HUES6 (cell line): ENCODE measurements around the gene B4GALNT3.

Source experiments
- H3K27ac ChIP-seq: 2 replicates; pipeline ENCODE4 v1.7.0; 2013; ENCODE audit warnings: low read depth, mild to moderate bottlenecking, low read length, inconsistent platforms
- H3K27me3 ChIP-seq: 2 replicates; pipeline ENCODE4 v1.6.1; 2013; ENCODE audit warnings: low read length; ENCODE audit not compliant: control insufficient read depth, insufficient read depth
- H3K36me3 ChIP-seq: 2 replicates; pipeline ENCODE4 v1.6.1; 2013; ENCODE audit warnings: low read length; ENCODE audit not compliant: control insufficient read depth, insufficient read depth
- H3K4me1 ChIP-seq: 2 replicates; pipeline ENCODE4 v1.6.1; 2013; ENCODE audit warnings: low read length; ENCODE audit not compliant: control insufficient read depth, insufficient read depth
- H3K4me3 ChIP-seq: 2 replicates; pipeline ENCODE4 v1.5.1; 2013; ENCODE audit warnings: low read depth, low read length
- H3K9ac ChIP-seq: one replicate; pipeline ENCODE4 v1.6.1; 2013; ENCODE audit warnings: mild to moderate bottlenecking, low read length
- H3K9me3 ChIP-seq: 2 replicates; pipeline ENCODE4 v1.6.1; 2013; ENCODE audit warnings: low read depth, low read length; ENCODE audit not compliant: control insufficient read depth, insufficient read depth

Gene B4GALNT3

DNA sequence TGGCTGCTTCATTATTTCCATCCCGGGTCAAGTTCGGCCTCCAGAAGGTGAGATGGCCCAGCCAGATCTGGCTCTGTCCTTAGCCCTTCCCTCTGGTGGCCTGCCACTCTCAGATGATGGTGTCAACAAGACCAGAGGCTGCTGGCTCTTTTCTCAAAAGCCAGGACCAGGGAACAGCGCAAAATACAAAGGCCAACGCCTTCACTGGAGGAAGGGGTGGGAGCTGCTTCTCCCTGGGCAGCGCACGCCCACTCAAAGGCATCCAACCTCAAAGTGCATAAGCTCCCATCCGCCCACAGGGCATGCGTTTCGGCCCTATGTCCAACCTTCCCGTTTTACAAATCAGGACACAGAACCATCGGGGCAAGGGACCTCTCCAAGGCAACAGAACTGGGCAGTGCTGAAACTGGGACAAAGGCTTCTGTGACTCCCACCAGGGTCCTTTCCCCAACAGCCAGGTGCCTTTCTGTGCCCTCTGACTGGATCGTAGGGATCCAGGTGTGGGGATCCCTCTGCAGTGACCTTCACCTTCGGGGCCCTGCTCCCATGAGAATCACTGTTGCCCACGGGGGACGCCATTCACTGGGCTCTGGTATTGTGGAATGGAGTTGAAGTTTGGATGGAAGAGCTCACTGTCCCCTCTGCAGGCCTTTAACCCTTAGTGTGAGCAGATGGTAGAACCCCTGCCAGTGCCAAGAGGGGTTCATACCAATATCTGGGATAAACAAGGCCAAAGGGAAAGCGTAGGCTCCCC lies 126.8 kb downstream of the B4GALNT3 start:
- no peaks in the 10 kb centered on the region for H3K27me3 ChIP-seq
- H3K27ac ChIP-seq: no peak overlapping the region
- peaks cover 6% of the 10 kb centered on the region; the same call in 1 of the 2 replicates for H3K9me3 ChIP-seq
- no peaks in the 10 kb centered on the region for H3K36me3 ChIP-seq
- no peak overlapping the region for H3K9ac ChIP-seq
- H3K4me1 ChIP-seq: peaks cover under 1% of the 10 kb centered on the region; the same call in 1 of the 2 replicates
- H3K4me3 ChIP-seq: no peak overlapping the region

DNA sequence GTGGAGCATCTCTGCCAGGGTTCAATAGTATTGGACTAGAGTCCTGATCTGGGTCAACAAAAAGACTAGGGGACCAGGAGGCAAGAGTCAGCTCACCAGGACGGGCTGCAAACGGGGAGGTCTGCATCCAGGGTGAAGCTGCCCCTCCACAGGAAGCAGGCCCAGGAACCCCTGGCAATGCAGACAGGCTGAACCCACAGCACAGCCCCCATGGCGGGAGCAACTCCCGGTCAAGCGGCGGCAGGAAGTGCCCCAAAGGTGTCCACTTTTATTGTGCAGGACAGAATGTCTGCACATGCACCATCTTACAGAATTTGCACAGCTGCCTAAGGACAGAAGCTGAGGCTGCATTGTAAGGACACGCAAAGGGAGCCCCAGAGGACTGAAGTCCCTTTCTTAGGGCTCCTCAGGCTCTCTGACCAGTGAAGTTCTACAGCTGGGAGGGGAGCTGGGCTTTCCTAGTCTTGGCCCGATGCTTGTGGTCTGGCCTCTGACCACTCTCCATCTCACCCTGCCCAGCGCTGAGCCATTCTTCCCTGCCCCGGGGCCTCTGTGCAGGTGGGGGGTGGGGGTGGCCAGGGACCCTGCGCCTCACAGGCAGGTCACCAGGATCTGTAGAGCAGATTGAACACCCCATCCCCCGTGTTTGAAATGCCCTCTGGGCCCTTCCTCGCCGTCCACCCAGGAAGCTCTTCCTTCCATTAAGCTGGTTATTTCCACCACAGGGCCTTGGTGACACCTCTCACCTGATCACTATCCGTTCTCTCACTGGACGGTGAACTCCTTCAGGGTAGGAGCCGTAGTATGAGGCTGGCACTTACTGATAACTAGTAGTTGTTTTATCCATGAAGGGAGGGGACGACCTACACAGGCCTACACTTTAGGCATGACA lies 127.6 kb downstream of the B4GALNT3 start:
- Histone ChIP-seq H3K9me3 (peaks cover 6% of the 10 kb centered on the region; the same call in 1 of the 2 replicates), H3K36me3 (no peaks in the 10 kb centered on the region), H3K4me1 (peaks cover 6% of the 10 kb centered on the region; the same call in 1 of the 2 replicates), H3K27me3 (no peaks in the 10 kb centered on the region), H3K9ac (no peak overlapping the region), H3K4me3 (no peak overlapping the region), H3K27ac (no peak overlapping the region)

DNA sequence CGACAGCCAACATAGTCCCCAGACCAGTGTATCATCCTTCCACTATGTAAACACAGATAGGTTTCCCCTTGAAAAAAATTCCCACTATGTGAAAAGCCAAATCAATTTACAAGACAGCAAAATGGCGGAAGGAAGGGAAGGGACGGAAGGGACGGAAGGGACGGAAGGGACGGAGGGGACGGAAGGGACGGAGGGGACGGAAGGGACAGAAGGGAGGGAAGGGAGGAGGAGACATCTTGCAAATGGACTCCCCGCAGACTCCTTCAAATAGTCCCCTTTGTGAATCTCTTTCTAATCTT lies 128.2 kb downstream of the B4GALNT3 start:
- H3K9me3 ChIP-seq: peaks cover 6% of the 10 kb centered on the region; the same call in 1 of the 2 replicates
- H3K4me1 ChIP-seq: peaks cover 6% of the 10 kb centered on the region; the same call in 1 of the 2 replicates
- no peak overlapping the region for H3K4me3 ChIP-seq
- H3K36me3 ChIP-seq: no peaks in the 10 kb centered on the region
- no peaks in the 10 kb centered on the region for H3K27me3 ChIP-seq
- no peak overlapping the region for H3K27ac ChIP-seq
- no peak overlapping the region for H3K9ac ChIP-seq

DNA sequence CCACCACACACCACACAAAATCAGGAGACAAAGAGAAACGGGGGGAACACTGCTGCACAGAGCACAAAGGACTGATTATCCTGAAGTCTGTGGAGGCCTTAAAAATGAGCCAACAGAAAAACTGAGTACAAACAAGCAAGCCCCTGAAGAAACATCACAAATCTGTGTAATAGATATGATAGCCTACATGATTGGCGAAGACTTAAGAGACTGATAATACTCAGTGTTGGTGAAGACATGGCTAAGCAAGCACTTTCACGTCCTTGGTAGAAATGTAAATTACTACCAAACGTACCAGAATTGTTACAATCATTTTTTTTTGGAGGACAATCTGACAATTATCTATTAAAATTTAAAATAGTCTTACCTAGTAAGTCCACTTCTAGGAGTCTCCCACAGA lies 128.9 kb downstream of the B4GALNT3 start:
- no peak overlapping the region for H3K27ac ChIP-seq

DNA sequence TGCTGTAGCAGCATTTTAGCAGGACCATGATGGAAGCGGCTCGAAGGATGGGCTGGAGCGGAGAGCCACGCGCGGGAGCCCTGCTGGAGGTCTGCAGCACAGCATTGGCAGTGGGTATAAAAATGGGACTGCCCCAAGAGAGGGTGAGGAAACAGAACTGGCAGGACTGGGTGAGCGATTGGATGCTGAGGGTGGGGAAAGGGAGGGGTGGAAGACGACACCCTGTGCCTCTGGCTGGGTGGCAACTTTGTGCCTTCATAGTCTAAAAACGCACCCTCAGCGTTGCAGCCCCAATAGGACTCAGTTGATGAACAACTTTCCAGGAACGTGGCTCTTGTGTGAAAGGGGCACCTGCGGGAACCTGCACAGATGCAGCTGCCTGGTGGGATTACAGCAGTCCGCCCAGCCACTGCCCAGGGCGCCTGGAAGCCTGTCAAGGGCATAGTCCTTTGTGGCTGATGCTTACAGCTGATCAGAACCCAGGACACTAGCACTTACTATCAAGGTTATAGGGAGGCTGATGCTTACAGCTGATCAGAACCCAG lies 130.5 kb downstream of the B4GALNT3 start:
- no peaks in the 10 kb centered on the region for H3K27me3 ChIP-seq
- H3K4me3 ChIP-seq: no peak overlapping the region
- H3K36me3 ChIP-seq: no peaks in the 10 kb centered on the region
- H3K4me1 ChIP-seq: peaks cover 6% of the 10 kb centered on the region; the same call in 1 of the 2 replicates
- H3K9ac ChIP-seq: no peak overlapping the region
- H3K27ac ChIP-seq: no peak overlapping the region
- H3K9me3 ChIP-seq: peaks cover 6% of the 10 kb centered on the region; the same call in 1 of the 2 replicates

More for the DNA sequence above, 128.9 kb downstream of the B4GALNT3 start:
- Histone ChIP-seq H3K4me3 (no peak overlapping the region), H3K27me3 (no peaks in the 10 kb centered on the region), H3K9ac (no peak overlapping the region), H3K36me3 (no peaks in the 10 kb centered on the region), H3K4me1 (peaks cover 6% of the 10 kb centered on the region; the same call in 1 of the 2 replicates), H3K9me3 (peaks cover 6% of the 10 kb centered on the region; the same call in 1 of the 2 replicates)

DNA sequence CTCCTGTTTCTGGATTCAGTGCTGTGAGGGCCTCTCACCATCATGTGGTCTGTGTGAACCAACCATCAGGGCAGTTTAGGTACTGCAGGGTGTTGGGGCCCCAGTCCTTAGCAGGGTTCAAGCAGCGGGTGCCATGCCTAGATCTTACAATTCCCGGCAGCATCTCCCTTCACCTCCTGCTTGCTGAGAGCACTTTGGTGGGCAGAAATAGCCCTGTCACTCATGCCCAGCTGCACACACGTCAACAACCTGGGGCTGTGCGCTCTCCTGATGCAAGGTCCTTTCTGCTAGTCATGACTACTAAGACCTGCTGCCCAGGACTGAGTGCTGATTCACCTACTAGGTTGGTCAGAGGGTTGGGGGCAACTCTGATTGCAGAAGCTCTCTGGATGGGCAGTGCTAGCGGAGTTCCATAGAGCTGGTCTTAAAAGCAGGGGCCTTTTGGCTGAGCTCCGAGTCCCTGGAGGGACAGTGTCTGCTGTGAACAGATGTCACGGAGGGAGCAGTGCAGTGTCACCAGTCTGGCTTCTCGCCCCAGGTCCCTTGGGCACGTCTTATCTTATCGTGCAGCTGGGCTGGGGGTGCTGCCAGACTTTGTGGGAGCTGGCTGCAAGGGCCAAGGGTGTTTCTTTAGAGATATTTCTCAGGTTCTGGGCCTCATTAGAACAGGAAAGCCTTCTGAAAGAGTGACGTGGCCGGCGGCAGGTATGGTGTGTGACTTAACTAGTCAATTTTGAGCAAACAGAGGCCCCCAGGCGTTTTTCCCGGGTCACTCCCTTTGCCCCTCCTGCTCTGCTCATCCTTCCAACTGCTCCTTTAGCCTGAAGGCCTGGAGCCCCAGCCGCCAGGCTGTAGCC lies 131.7 kb downstream of the B4GALNT3 start:
- H3K4me1 ChIP-seq: peaks cover 6% of the 10 kb centered on the region; the same call in 1 of the 2 replicates
- H3K27ac ChIP-seq: no peak overlapping the region
- H3K27me3 ChIP-seq: no peaks in the 10 kb centered on the region
- peaks cover 6% of the 10 kb centered on the region; the same call in 1 of the 2 replicates for H3K9me3 ChIP-seq
- no peak overlapping the region for H3K9ac ChIP-seq
- H3K36me3 ChIP-seq: no peaks in the 10 kb centered on the region
- H3K4me3 ChIP-seq: no peak overlapping the region

DNA sequence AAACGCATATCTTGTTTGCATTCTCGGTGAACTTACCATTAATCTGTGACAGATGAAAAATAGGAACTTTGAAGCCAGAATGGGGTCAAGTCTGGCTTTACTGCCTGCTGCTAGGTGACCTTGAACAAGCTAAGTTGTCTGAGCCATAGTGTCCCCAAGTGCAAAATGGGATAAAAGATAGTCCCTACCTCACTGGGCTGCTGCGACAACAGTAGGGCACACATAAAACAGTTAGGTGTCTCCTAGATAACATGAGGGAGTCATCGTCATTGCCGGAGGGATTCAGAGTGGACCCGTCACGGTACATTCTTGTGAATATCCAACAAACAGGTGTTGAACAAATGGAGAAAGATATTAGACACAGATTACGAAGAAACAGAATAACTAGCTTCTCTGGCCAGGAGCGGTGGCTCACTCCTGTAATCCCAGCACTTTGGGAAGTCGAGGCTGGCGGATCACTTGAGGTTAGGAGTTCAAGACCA lies 132.3 kb downstream of the B4GALNT3 start:
- Histone ChIP-seq H3K9me3 (peaks cover 6% of the 10 kb centered on the region; the same call in 1 of the 2 replicates), H3K36me3 (no peaks in the 10 kb centered on the region), H3K4me3 (no peak overlapping the region), H3K9ac (no peak overlapping the region), H3K27me3 (no peaks in the 10 kb centered on the region), H3K4me1 (peaks cover 6% of the 10 kb centered on the region; the same call in 1 of the 2 replicates), H3K27ac (no peak overlapping the region)

DNA sequence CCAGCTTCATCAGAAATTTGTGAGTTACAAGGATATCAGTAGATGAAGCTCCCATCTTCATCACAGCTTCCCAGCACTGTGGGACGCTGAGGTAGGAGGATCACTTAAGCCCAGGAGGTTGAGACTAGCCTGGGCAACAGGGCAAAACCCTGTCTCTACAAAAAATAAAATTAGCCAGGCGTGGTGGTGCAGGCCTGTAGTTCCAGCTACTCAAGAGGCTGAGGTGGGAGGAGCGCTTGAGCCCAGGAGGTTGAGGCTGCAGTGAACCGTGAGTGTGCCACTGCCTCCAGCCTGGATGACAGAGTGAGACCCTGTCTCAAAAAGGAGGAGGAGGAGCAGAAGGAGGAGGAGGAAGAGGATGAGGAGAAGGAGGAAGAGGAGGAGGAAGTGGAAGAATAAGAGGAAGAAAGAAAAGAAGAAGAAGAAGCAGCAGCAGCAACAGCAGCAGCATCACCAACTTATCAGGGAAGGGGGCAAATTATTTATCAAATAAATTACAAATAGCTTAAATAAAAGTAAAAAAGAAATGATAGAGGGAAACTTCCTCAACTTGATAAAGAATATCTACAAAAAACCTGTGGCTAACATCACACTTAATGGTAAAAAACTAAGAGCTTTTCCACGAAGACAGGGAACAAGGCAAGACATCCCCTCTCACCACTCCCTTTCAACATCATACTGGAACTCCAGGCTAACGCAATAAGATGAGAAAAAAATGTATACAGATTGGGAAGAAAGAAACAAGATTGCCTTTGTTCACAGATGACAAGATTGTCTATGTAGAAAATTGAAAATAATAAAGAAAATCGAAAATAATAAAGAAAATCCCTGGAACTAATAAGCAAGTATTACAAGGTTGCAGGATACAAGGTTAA lies 133.9 kb downstream of the B4GALNT3 start:
- Histone ChIP-seq H3K27ac (no peak overlapping the region), H3K27me3 (no peaks in the 10 kb centered on the region), H3K4me3 (no peak overlapping the region), H3K36me3 (no peaks in the 10 kb centered on the region), H3K4me1 (peaks cover 13% of the 10 kb centered on the region), H3K9ac (no peak overlapping the region), H3K9me3 (peaks cover 3% of the 10 kb centered on the region; the same call in 1 of the 2 replicates)

DNA sequence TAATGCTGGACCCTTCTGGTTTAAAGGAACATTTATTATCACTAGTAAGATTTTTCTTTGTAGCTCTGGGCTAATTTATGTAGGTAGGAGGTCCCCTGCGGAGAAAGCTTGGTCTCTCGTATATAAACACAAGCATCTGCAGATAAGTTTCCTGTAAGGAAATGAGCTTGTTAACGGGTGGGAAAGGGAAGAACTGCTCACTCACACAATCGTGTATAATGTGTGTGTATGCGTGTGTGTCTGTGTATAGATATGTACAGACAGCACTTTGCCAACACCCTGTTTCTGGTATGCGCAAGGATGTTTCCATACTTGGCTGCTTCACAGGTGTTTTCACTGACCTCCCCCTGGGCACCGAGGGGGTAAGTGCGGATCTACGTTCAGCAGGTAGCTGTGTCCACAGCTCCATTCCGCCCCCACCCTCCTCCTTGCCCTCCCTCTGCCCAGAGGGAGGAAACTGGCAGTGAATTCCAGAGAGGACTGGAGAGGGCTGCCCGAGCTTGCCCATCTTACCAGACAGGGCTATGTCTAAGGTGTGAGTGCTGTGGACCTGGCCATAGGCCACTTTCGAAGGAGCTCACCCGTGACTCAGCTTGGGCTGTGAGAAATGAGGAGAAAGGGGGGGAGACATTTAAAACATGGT lies 138.3 kb downstream of the B4GALNT3 start:
- no peaks in the 10 kb centered on the region for H3K9me3 ChIP-seq
- no peak overlapping the region for H3K9ac ChIP-seq
- H3K27ac ChIP-seq: no peak overlapping the region
- peaks cover 12% of the 10 kb centered on the region for H3K4me1 ChIP-seq
- H3K4me3 ChIP-seq: no peak overlapping the region
- H3K36me3 ChIP-seq: no peaks in the 10 kb centered on the region
- no peaks in the 10 kb centered on the region for H3K27me3 ChIP-seq
